PC-9 (cell line): ENCODE results near the gene PHC2. TPM values are rescaled to one million over a fixed set of nuclear protein-coding genes. Genes with fewer than 3 reads are reported as not detected.

ENCODE experiments used
- BruUV-seq: library from RNA; stranded (reverse); fragments of 400-500 nt; replicated peaks from 2 replicates; lab custom pipeline; 2021; lab: Mats Ljungman, UMichigan
- CTCF ChIA-PET: fragments of 300-600 bp; sonication (Branson Sonifier 250); formaldehyde crosslinking; loops from one replicate; lab custom pipeline; 2022; ENCODE audit warnings: antibody characterized with exemption; lab: Charles Lee
- POLR2A ChIA-PET: fragments of 300-600 bp; sonication (Branson Sonifier 250); formaldehyde crosslinking; loops from one replicate; lab custom pipeline; 2022; ENCODE audit warnings: antibody characterized with exemption; ENCODE audit not compliant: unreplicated experiment; lab: Charles Lee
- DNase-seq, 2 experiments: peaks; one replicate each; pipeline versions ENCODE4 v3.0.0 to v3.0.0-alpha.2; 2015 to 2022; ENCODE audit warnings: mixed read lengths in 1 of 2
- H2AFZ ChIP-seq: fragments of 200-600 bp; sonication (generic); 2 replicates; pipeline ENCODE4 v1.8.1; 2017; ENCODE audit warnings: antibody characterized with exemption
- H3F3A ChIP-seq: fragments of 200-600 bp; sonication (generic); 2 replicates; pipeline ENCODE4 v1.8.1; 2017; ENCODE audit warnings: antibody characterized with exemption, mild to moderate bottlenecking, low read depth; ENCODE audit not compliant: insufficient read depth
- H3K27ac ChIP-seq: fragments of 200-600 bp; sonication (generic); 2 replicates; pipeline ENCODE4 v1.6.1; 2016; ENCODE audit warnings: mixed run types
- H3K27me3 ChIP-seq: fragments of 200-600 bp; sonication (generic); 2 replicates; pipeline ENCODE4 v1.6.1; 2016; ENCODE audit warnings: low read depth, mixed run types; ENCODE audit not compliant: insufficient read depth
- H3K36me3 ChIP-seq: fragments of 200-600 bp; sonication (generic); 2 replicates; pipeline ENCODE4 v1.6.1; 2016; ENCODE audit warnings: low read depth, mixed run types
- H3K4me1 ChIP-seq: fragments of 200-600 bp; sonication (generic); replicated peaks from 2 replicates; pipeline ENCODE4 v1.6.1; 2016; ENCODE audit warnings: mixed run types; ENCODE audit not compliant: insufficient read depth
- H3K4me2 ChIP-seq: fragments of 200-600 bp; sonication (generic); 2 replicates; pipeline ENCODE4 v1.6.1; 2017; ENCODE audit warnings: mixed run types
- H3K4me3 ChIP-seq: fragments of 200-600 bp; sonication (generic); 2 replicates; pipeline ENCODE4 v1.6.1; 2016; ENCODE audit warnings: mixed run types
- H3K79me2 ChIP-seq: fragments of 200-600 bp; sonication (generic); 2 replicates; pipeline ENCODE4 v1.6.1; 2017; ENCODE audit warnings: low read depth, mixed run types
- H3K9me2 ChIP-seq: fragments of 200-600 bp; sonication (generic); 2 replicates; pipeline ENCODE4 v1.8.1; 2017; ENCODE audit warnings: mild to moderate bottlenecking; ENCODE audit not compliant: insufficient read depth
- H3K9me3 ChIP-seq: fragments of 200-600 bp; sonication (generic); 2 replicates; pipeline ENCODE4 v1.8.1; 2016; ENCODE audit warnings: low read depth; ENCODE audit not compliant: insufficient read depth
- H4K20me1 ChIP-seq: fragments of 200-600 bp; sonication (generic); 2 replicates; pipeline ENCODE4 v1.8.1; 2017; ENCODE audit not compliant: insufficient read depth
- CTCF ChIP-seq: fragments of 200-600 bp; sonication (generic); conservative IDR thresholded peaks from 2 replicates; pipeline ENCODE4 v1.6.1; 2017; ENCODE audit warnings: mixed run types, antibody characterized with exemption, mild to moderate bottlenecking, moderate library complexity
- EZH2 ChIP-seq: fragments of 200-600 bp; sonication (generic); IDR thresholded peaks from 2 replicates; pipeline ENCODE4 v1.8.0; 2017; ENCODE audit warnings: antibody characterized with exemption, low read depth
- intact Hi-C: fragments of 100-400 bp; cut with micrococcal nuclease; formaldehyde crosslinking; loops from one replicate; pipeline ENCODE4 v1.10.0; 2022; ENCODE audit not compliant: unreplicated experiment
- total RNA-seq: library from RNA; stranded (reverse); gene quantifications from 2 replicates; pipeline ENCODE4 v1.2.3, GENCODE V29; 2021

The PHC2 gene
- total RNA-seq, 1 experiment from 2014 or later, result 48.1 TPM

GRCh38 chr1:33322870-33323585 lies 107.9 kb downstream of the PHC2 start:
- no peaks in the 10 kb centered on the region for H3K9me3 ChIP-seq
- no peak overlapping the region for H3K4me3 ChIP-seq
- no peaks in the 10 kb centered on the region for H3K9me2 ChIP-seq
- H3K27ac ChIP-seq, result no peak overlapping the region
- intact Hi-C loops, result no loop called here
- H3K4me1 ChIP-seq, result no peaks in the 10 kb centered on the region
- peaks cover 36% of the 10 kb centered on the region for H3K36me3 ChIP-seq
- ChIA-PET POLR2A (interaction anchor here (0.6 kb wide), 1 partner anchor 24 kb away, joined by 3 read pairs; no protein-coding TSS in a partner anchor), CTCF (no interaction called here)
- H3K4me2 ChIP-seq, result no peak overlapping the region
- H3K27me3 ChIP-seq, result no peaks in the 10 kb centered on the region
- TF ChIP-seq EZH2 (no peak), CTCF (no peak)
- no peak for DNase-seq
- H4K20me1 ChIP-seq, result peaks cover 22% of the 10 kb centered on the region
- no peak overlapping the region for H2AFZ ChIP-seq
- no peaks in the 10 kb centered on the region for H3K79me2 ChIP-seq
- peaks cover 57% of the 10 kb centered on the region; the same call in 1 of the 2 replicates for H3F3A ChIP-seq
- no TSS peak for BruUV-seq

GRCh38 chr1:33322109-33322508 lies 108.8 kb downstream of the PHC2 start:
- H3K4me3 ChIP-seq, result no peak overlapping the region
- no peak for TF ChIP-seq CTCF
- TF ChIP-seq EZH2, result no peak
- no peaks in the 10 kb centered on the region for H3K9me2 ChIP-seq
- H3K27me3 ChIP-seq, result no peaks in the 10 kb centered on the region
- no peak overlapping the region for H3K4me2 ChIP-seq
- intact Hi-C loops, result no loop called here
- H4K20me1 ChIP-seq, result peaks cover 19% of the 10 kb centered on the region
- CTCF ChIA-PET, result no interaction called here
- no peaks in the 10 kb centered on the region for H3K79me2 ChIP-seq
- H2AFZ ChIP-seq, result no peak overlapping the region
- POLR2A ChIA-PET, result no interaction called here
- H3K4me1 ChIP-seq, result no peaks in the 10 kb centered on the region
- H3K27ac ChIP-seq, result no peak overlapping the region
- BruUV-seq, result no TSS peak
- H3K9me3 ChIP-seq, result no peaks in the 10 kb centered on the region
- no peak for DNase-seq
- peaks cover 49% of the 10 kb centered on the region; the same call in 1 of the 2 replicates for H3F3A ChIP-seq
- peaks cover 27% of the 10 kb centered on the region for H3K36me3 ChIP-seq

GRCh38 chr1:33321178-33321577 lies 109.7 kb downstream of the PHC2 start:
- no peak for DNase-seq
- H3K4me1 ChIP-seq, result no peaks in the 10 kb centered on the region
- H3K27ac ChIP-seq, result no peak overlapping the region
- no peak for TF ChIP-seq EZH2
- TF ChIP-seq CTCF, result no peak
- no peak overlapping the region for H3K4me3 ChIP-seq
- ChIA-PET CTCF (no interaction called here), POLR2A (no interaction called here)
- peaks cover 13% of the 10 kb centered on the region for H4K20me1 ChIP-seq
- H3K4me2 ChIP-seq, result no peak overlapping the region
- H3K27me3 ChIP-seq, result no peaks in the 10 kb centered on the region
- H3F3A ChIP-seq, result peaks cover 45% of the 10 kb centered on the region; the same call in 1 of the 2 replicates
- H3K9me2 ChIP-seq, result no peaks in the 10 kb centered on the region
- no peak overlapping the region for H2AFZ ChIP-seq
- peaks cover 20% of the 10 kb centered on the region for H3K36me3 ChIP-seq
- H3K79me2 ChIP-seq, result no peaks in the 10 kb centered on the region
- H3K9me3 ChIP-seq, result no peaks in the 10 kb centered on the region
- intact Hi-C loops, result no loop called here
- no TSS peak for BruUV-seq
